Neural cell (in vitro differentiated cells): ENCODE results near the gene PCK1. TPM values are rescaled to one million over a fixed set of nuclear protein-coding genes. Genes with fewer than 3 reads are reported as not detected.

Experiments used
- H2AFZ ChIP-seq: fragments of 200-600, 300-800 bp; sonication (generic), shearing (Covaris generic); 2 replicates; pipeline ENCODE4 v1.6.0; 2014; ENCODE audit warnings: low read depth, mild to moderate bottlenecking, antibody characterized with exemption, low read length, moderate library complexity
- H3F3A ChIP-seq: fragments of 200-600 bp; shearing (Covaris generic); 2 replicates; pipeline ENCODE4 v1.6.1; 2016; ENCODE audit warnings: mild to moderate bottlenecking, moderate library complexity, mixed read lengths, antibody characterized with exemption, low read length; ENCODE audit not compliant: insufficient read depth, poor library complexity, severe bottlenecking
- H3K27ac ChIP-seq: fragments of 200-600, 300-800 bp; sonication (generic), shearing (Covaris generic); 2 replicates; pipeline ENCODE4 v1.5.1; 2014; ENCODE audit warnings: mild to moderate bottlenecking, low read length, moderate library complexity
- H3K27me3 ChIP-seq: fragments of 300-800, 200-600 bp; sonication (generic), shearing (Covaris generic); 2 replicates; pipeline ENCODE4 v1.6.0; 2014; ENCODE audit warnings: mild to moderate bottlenecking, low read depth, low read length, moderate library complexity; ENCODE audit not compliant: insufficient read depth
- H3K36me3 ChIP-seq: fragments of 300-800, 200-600 bp; sonication (generic), shearing (Covaris generic); 2 replicates; pipeline ENCODE4 v1.5.1; 2014; ENCODE audit warnings: mild to moderate bottlenecking, antibody characterized with exemption, low read length, moderate library complexity; ENCODE audit not compliant: insufficient read depth
- H3K4me2 ChIP-seq: fragments of 300-800, 200-600 bp; sonication (generic), shearing (Covaris generic); 2 replicates; pipeline ENCODE4 v1.6.0; 2014; ENCODE audit warnings: mild to moderate bottlenecking, low read length
- H3K4me3 ChIP-seq: fragments of 300-800, 200-600 bp; sonication (generic), shearing (Covaris generic); 2 replicates; pipeline ENCODE4 v1.5.1; 2014; ENCODE audit warnings: mild to moderate bottlenecking, low read length, moderate library complexity
- H3K79me2 ChIP-seq: fragments of 200-600 bp; shearing (Covaris generic); replicated peaks from 2 replicates; pipeline ENCODE4 v1.6.0; 2014; ENCODE audit warnings: mild to moderate bottlenecking, low read length, moderate library complexity; ENCODE audit not compliant: insufficient read depth
- H3K9ac ChIP-seq: fragments of 300-800, 200-600 bp; sonication (generic), shearing (Covaris generic); 2 replicates; pipeline ENCODE4 v1.6.1; 2016; ENCODE audit warnings: mild to moderate bottlenecking, low read length, mixed read lengths
- H3K9me2 ChIP-seq: fragments of 200-600 bp; shearing (Covaris generic); 2 replicates; pipeline ENCODE4 v1.6.1; 2016; ENCODE audit warnings: mild to moderate bottlenecking, low read length, mixed read lengths; ENCODE audit not compliant: insufficient read depth
- H3K9me3 ChIP-seq: fragments of 200-600, 300-800 bp; sonication (generic), shearing (Covaris generic); 2 replicates; pipeline ENCODE4 v1.6.1; 2016; ENCODE audit warnings: mild to moderate bottlenecking, mixed run types, low read length, moderate library complexity, mixed read lengths
- H4K20me1 ChIP-seq: fragments of 200-600 bp; shearing (Covaris generic); 2 replicates; pipeline ENCODE4 v1.6.1; 2016; ENCODE audit warnings: mild to moderate bottlenecking, mixed run types; ENCODE audit not compliant: insufficient read depth
- EZH2 ChIP-seq: fragments of 200-600, 300-800 bp; shearing (Covaris generic), sonication (generic); IDR thresholded peaks from 2 replicates; pipeline ENCODE4 v1.6.1; 2014; ENCODE audit warnings: antibody characterized with exemption, low read length, borderline replicate concordance, mild to moderate bottlenecking; ENCODE audit not compliant: insufficient read depth, poor library complexity, severe bottlenecking
- MXI1 ChIP-seq: fragments of 450-650 bp; conservative IDR thresholded peaks from 2 replicates; pipeline ENCODE4 v1.6.1; 2014; ENCODE audit warnings: antibody characterized with exemption, mild to moderate bottlenecking; ENCODE audit not compliant: poor library complexity, severe bottlenecking
- POLR2AphosphoS5 ChIP-seq: IDR thresholded peaks from 2 replicates; pipeline ENCODE4 v1.6.1; 2012
- RAD21 ChIP-seq: fragments of 450-650 bp; conservative IDR thresholded peaks from 2 replicates; pipeline ENCODE4 v1.6.1; 2014; ENCODE audit warnings: antibody characterized with exemption, mild to moderate bottlenecking, moderate library complexity
- SMC3 ChIP-seq: fragments of 450-650 bp; conservative IDR thresholded peaks from 2 replicates; pipeline ENCODE4 v1.6.1; 2014; ENCODE audit warnings: antibody characterized with exemption, mild to moderate bottlenecking, moderate library complexity; ENCODE audit not compliant: poor library complexity
- TAF1 ChIP-seq: IDR thresholded peaks from 2 replicates; pipeline ENCODE4 v1.6.1; 2012; ENCODE audit warnings: low read depth
- polyA plus RNA-seq: library from polyadenylated mRNA; depleted of rRNA; stranded (reverse); fragments of >200 nt; gene quantifications from 2 replicates; pipeline ENCODE4 v1.2.3, GENCODE V29; 2014
- TF ChIP-seq, protein P1 (sequence below): fragments of 450-650 bp; IDR thresholded peaks from 2 replicates; pipeline ENCODE4 v1.5.1; 2014; ENCODE audit warnings: antibody characterized with exemption, mild to moderate bottlenecking, moderate library complexity; ENCODE audit not compliant: poor library complexity, severe bottlenecking
- TF ChIP-seq, protein P2 (sequence below): IDR thresholded peaks from 2 replicates; pipeline ENCODE4 v1.6.1; 2012; ENCODE audit warnings: borderline replicate concordance

The PCK1 gene
- polyA plus RNA-seq, 1 donor from 2014 or later = 0.24 TPM

DNA sequence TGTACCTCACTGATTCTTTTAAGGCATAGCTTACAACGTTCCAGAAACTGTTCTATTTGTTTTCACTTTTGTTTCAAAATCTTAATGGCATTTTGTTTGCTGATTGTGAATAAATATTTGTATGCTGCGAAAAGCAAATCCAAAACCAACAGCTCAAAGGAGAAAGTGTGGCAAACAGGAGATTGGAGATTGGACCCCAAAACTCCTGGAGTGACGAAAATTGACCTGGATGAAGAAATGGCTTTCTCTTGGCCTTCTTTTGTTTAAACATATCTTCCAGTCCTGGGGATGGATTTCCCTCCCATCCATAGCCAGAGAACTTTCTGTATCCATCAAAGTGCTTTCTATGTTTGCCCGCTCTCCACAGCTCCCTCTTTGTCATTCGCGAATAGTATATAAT, 33.2 kb upstream of the PCK1 start:
- Histone ChIP-seq H3F3A (no peaks in the 10 kb centered on the region), H3K79me2 (no peaks in the 10 kb centered on the region), H3K36me3 (no peaks in the 10 kb centered on the region), H2AFZ (no peak overlapping the region), H3K4me3 (no peak overlapping the region), H3K9me3 (no peaks in the 10 kb centered on the region), H3K4me2 (no peak overlapping the region), H3K27ac (no peak overlapping the region), H3K9me2 (no peaks in the 10 kb centered on the region), H3K9ac (no peak overlapping the region), H4K20me1 (no peaks in the 10 kb centered on the region), H3K27me3 (no peaks in the 10 kb centered on the region)
- TF ChIP-seq EZH2 = no peak
- no peak for TF ChIP-seq SMC3
- no peak for TF ChIP-seq RAD21
- TF ChIP-seq, protein P1, sequence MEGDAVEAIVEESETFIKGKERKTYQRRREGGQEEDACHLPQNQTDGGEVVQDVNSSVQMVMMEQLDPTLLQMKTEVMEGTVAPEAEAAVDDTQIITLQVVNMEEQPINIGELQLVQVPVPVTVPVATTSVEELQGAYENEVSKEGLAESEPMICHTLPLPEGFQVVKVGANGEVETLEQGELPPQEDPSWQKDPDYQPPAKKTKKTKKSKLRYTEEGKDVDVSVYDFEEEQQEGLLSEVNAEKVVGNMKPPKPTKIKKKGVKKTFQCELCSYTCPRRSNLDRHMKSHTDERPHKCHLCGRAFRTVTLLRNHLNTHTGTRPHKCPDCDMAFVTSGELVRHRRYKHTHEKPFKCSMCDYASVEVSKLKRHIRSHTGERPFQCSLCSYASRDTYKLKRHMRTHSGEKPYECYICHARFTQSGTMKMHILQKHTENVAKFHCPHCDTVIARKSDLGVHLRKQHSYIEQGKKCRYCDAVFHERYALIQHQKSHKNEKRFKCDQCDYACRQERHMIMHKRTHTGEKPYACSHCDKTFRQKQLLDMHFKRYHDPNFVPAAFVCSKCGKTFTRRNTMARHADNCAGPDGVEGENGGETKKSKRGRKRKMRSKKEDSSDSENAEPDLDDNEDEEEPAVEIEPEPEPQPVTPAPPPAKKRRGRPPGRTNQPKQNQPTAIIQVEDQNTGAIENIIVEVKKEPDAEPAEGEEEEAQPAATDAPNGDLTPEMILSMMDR = no peak
- TF ChIP-seq, protein P2, sequence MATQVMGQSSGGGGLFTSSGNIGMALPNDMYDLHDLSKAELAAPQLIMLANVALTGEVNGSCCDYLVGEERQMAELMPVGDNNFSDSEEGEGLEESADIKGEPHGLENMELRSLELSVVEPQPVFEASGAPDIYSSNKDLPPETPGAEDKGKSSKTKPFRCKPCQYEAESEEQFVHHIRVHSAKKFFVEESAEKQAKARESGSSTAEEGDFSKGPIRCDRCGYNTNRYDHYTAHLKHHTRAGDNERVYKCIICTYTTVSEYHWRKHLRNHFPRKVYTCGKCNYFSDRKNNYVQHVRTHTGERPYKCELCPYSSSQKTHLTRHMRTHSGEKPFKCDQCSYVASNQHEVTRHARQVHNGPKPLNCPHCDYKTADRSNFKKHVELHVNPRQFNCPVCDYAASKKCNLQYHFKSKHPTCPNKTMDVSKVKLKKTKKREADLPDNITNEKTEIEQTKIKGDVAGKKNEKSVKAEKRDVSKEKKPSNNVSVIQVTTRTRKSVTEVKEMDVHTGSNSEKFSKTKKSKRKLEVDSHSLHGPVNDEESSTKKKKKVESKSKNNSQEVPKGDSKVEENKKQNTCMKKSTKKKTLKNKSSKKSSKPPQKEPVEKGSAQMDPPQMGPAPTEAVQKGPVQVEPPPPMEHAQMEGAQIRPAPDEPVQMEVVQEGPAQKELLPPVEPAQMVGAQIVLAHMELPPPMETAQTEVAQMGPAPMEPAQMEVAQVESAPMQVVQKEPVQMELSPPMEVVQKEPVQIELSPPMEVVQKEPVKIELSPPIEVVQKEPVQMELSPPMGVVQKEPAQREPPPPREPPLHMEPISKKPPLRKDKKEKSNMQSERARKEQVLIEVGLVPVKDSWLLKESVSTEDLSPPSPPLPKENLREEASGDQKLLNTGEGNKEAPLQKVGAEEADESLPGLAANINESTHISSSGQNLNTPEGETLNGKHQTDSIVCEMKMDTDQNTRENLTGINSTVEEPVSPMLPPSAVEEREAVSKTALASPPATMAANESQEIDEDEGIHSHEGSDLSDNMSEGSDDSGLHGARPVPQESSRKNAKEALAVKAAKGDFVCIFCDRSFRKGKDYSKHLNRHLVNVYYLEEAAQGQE = no peak
- no peak for TF ChIP-seq POLR2AphosphoS5
- TF ChIP-seq TAF1 = no peak

DNA sequence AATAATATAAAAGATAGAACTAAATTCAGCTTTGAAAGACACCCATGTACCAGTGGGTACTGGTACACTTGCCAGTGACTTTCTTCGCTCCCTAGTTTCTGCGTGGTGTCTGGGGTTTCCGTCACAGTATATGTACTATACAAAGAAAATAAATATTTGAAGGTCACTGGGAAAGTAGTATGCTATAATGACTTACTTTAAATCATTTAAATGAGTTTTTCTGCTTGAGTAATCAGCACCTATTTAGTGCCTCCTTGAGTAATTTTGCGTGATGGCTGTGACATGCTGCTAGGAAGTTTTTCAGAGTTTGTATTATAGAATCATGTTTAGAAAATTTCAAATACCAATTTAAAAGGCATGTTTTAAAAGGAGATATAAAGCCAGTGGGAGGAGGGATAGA, 32.8 kb upstream of the PCK1 start:
- Histone ChIP-seq H3K27me3 (no peaks in the 10 kb centered on the region), H3K9ac (no peak overlapping the region), H3K27ac (no peak overlapping the region), H3K9me2 (no peaks in the 10 kb centered on the region), H3K36me3 (no peaks in the 10 kb centered on the region), H2AFZ (no peak overlapping the region), H3F3A (no peaks in the 10 kb centered on the region), H3K4me3 (no peak overlapping the region), H4K20me1 (no peaks in the 10 kb centered on the region), H3K9me3 (no peaks in the 10 kb centered on the region), H3K79me2 (no peaks in the 10 kb centered on the region), H3K4me2 (no peak overlapping the region)
- TF ChIP-seq, protein P2 = no peak
- TF ChIP-seq MXI1 (no peak), RAD21 (no peak)
